HEK293T (cell line): Measurements from ENCODE around the gene PSTK.

ENCODE experiments used
- CTCF ChIA-PET: fragments of 350-600 bp; formaldehyde crosslinking; extraction: SDS; loops from one replicate; lab custom pipeline; 2021; ENCODE audit warnings: antibody characterized with exemption, inconsistent platforms; lab: Yijun Ruan, JAX
- POLR2A ChIA-PET: fragments of 350-600 bp; formaldehyde crosslinking; extraction: SDS; loops from one replicate; lab custom pipeline; 2020; ENCODE audit warnings: antibody characterized with exemption, inconsistent platforms; lab: Yijun Ruan, JAX
- DNase-seq: peaks from one replicate; pipeline ENCODE4 v3.0.0; 2012; ENCODE audit warnings: mixed read lengths; ENCODE audit errors: extremely low spot score
- ARNT ChIP-seq: fragments of 450-650 bp; IDR thresholded peaks from 2 replicates; pipeline ENCODE4 v1.6.1; 2017; ENCODE audit warnings: mild to moderate bottlenecking
- BHLHE40 ChIP-seq: fragments of 450-650 bp; IDR thresholded peaks from 2 replicates; pipeline ENCODE4 v1.6.1; 2016; ENCODE audit warnings: mild to moderate bottlenecking, moderate library complexity, borderline replicate concordance
- CTBP1 ChIP-seq: fragments of 450-650 bp; IDR thresholded peaks from 2 replicates; pipeline ENCODE4 v1.6.1; 2016; ENCODE audit warnings: borderline replicate concordance
- ELF4 ChIP-seq: fragments of 450-650 bp; IDR thresholded peaks from 2 replicates; pipeline ENCODE4 v1.6.1; 2017; ENCODE audit warnings: antibody characterized with exemption
- FOXA1 ChIP-seq: fragments of 450-650 bp; IDR thresholded peaks from 2 replicates; pipeline ENCODE4 v1.6.1; 2016; ENCODE audit warnings: mild to moderate bottlenecking
- FOXK2 ChIP-seq: fragments of 450-650 bp; IDR thresholded peaks from 2 replicates; pipeline ENCODE4 v1.6.1; 2016; ENCODE audit warnings: mild to moderate bottlenecking
- FOXM1 ChIP-seq: fragments of 450-650 bp; IDR thresholded peaks from 2 replicates; pipeline ENCODE4 v1.6.1; 2017; ENCODE audit warnings: mild to moderate bottlenecking, borderline replicate concordance
- HDGF ChIP-seq: fragments of 450-650 bp; IDR thresholded peaks from 2 replicates; pipeline ENCODE4 v1.6.1; 2017; ENCODE audit warnings: antibody characterized with exemption, borderline replicate concordance
- L3MBTL2 ChIP-seq: fragments of 450-650 bp; conservative IDR thresholded peaks from 2 replicates; pipeline ENCODE4 v1.6.1; 2016; ENCODE audit warnings: mild to moderate bottlenecking
- LEF1 ChIP-seq: fragments of 450-650 bp; IDR thresholded peaks from 2 replicates; pipeline ENCODE4 v1.6.1; 2017; ENCODE audit warnings: mild to moderate bottlenecking, borderline replicate concordance
- NFRKB ChIP-seq: fragments of 450-650 bp; IDR thresholded peaks from 2 replicates; pipeline ENCODE4 v1.6.1; 2016; ENCODE audit warnings: mild to moderate bottlenecking, moderate library complexity
- PKNOX1 ChIP-seq: fragments of 450-650 bp; IDR thresholded peaks from 2 replicates; pipeline ENCODE4 v1.6.1; 2016
- SP1 ChIP-seq: fragments of 450-650 bp; IDR thresholded peaks from 2 replicates; pipeline ENCODE4 v1.6.1; 2017
- SUZ12 ChIP-seq: fragments of 450-650 bp; IDR thresholded peaks from 2 replicates; pipeline ENCODE4 v1.6.1; 2016; ENCODE audit warnings: mild to moderate bottlenecking
- TARDBP ChIP-seq: fragments of 450-650 bp; IDR thresholded peaks from 2 replicates; pipeline ENCODE4 v1.6.1; 2016
- ZNF384 ChIP-seq: fragments of 450-650 bp; IDR thresholded peaks from 2 replicates; pipeline ENCODE4 v1.6.1; 2016

Gene PSTK

GRCh38 chr10:122986335-122986734 is 6.1 kb downstream of the PSTK start:
- no peak for TF ChIP-seq FOXA1
- no peak for TF ChIP-seq ZNF384
- TF ChIP-seq ELF4, result no peak
- TF ChIP-seq L3MBTL2, result no peak
- no peak for TF ChIP-seq SP1
- TF ChIP-seq HDGF, result no peak
- TF ChIP-seq CTBP1, result no peak
- TF ChIP-seq TARDBP, result no peak
- TF ChIP-seq NFRKB, result no peak
- TF ChIP-seq SUZ12, result no peak
- no peak for TF ChIP-seq ARNT
- no peak for TF ChIP-seq PKNOX1
- ChIA-PET POLR2A (no interaction called here), CTCF (no interaction called here)
- no peak for DNase-seq

- no peak for TF ChIP-seq LEF1
- TF ChIP-seq ZNF384, result no peak
- ChIA-PET POLR2A (no interaction called here), CTCF (no interaction called here)
- DNase-seq, result no peak
Observed at GRCh38 chr10:122988501-122988900, 8.3 kb downstream of the PSTK start.

DNA sequence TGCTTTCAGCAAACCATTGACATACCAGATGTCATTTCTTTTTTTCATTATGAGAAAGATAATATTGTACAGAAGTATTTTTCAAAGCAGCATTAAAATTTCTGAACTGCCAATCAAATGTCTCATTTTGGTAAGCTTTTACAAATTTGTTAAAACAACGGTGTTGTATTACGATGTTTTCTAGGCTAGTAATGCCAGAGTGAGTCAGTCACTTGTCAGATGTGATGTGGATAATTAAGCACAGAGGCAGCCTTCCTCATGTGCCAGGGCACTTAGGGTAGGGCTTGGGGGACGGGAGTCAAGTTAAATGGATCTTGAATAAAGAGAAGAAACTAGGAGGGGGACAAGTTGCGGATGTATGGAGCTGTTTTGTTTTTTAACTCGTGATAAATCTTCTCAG is 10.1 kb downstream of the PSTK start:
- POLR2A ChIA-PET, result interaction anchor here (1.0 to 1.7 kb wide), 2 partner anchors 10 to 18 kb away, joined by 4 to 5 read pairs; partner anchors contain the start of gene PSTK
- TF ChIP-seq HDGF (no peak), PKNOX1 (peak; percentile 39; the same call in 1 of the 2 replicates)
- CTCF ChIA-PET, result interaction anchor here (0.6 kb wide), 1 partner anchor 562 kb away, joined by 3 read pairs; no protein-coding TSS in a partner anchor
- DNase-seq, result no peak

DNA sequence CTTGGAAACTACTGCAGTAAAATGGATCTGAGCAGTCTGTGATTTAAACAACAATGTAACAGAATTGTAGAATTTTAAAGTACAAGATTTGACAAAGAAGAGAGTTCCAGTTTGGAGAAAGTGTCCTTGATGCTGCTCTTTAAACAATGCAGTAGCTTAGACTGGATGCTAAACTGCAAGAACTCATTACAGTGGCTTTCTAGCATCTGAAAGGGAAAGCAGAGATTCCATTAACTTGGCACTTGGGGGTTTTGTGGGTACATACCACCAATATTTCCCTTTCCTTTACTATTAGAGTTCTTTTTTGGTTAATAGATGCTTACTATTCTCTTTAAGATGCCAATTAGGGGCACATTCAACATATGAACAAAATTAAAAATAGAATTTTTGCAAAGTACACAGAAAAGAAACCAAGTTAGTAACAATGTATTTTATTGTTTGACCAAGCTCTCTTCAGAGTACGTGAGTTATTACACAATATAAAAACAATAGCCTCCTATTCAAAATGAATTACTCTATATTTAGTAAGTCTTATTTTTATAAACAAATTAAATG is 11.9 kb downstream of the PSTK start:
- ChIA-PET CTCF (no interaction called here), POLR2A (interaction anchor here (1.8 kb wide), 1 partner anchor 12 kb away, joined by 8 read pairs; the partner anchor contains the start of gene PSTK)
- TF ChIP-seq CTBP1, result no peak
- DNase-seq, result no peak

- ChIA-PET CTCF (no interaction called here), POLR2A (no interaction called here)
- DNase-seq, result no peak
- TF ChIP-seq CTBP1 (no peak), FOXK2 (no peak), PKNOX1 (no peak), LEF1 (no peak), L3MBTL2 (no peak), SUZ12 (no peak), ARNT (no peak), TARDBP (no peak), SP1 (no peak), FOXM1 (no peak), BHLHE40 (no peak), ZNF384 (no peak), FOXA1 (no peak), NFRKB (no peak), HDGF (no peak), ELF4 (no peak)
Observed at GRCh38 chr10:122993797-122994336, 13.7 kb downstream of the PSTK start.

- TF ChIP-seq HDGF (no peak), LEF1 (no peak), FOXK2 (no peak), SUZ12 (no peak)
- POLR2A ChIA-PET, result no interaction called here
- no peak for DNase-seq
- CTCF ChIA-PET, result no interaction called here
Observed at GRCh38 chr10:122995936-122996335, 15.7 kb downstream of the PSTK start.

- CTCF ChIA-PET, result no interaction called here
- POLR2A ChIA-PET, result interaction anchor here (2.9 kb wide), 1 partner anchor 10 kb away, joined by 14 read pairs; the partner anchor contains the start of genes ACADSB and IKZF5
- no peak for TF ChIP-seq SP1
- TF ChIP-seq PKNOX1, result no peak
- TF ChIP-seq CTBP1, result no peak
- TF ChIP-seq NFRKB, result no peak
- no peak for TF ChIP-seq ARNT
- TF ChIP-seq FOXM1, result no peak
- TF ChIP-seq FOXA1, result no peak
- no peak for TF ChIP-seq LEF1
- TF ChIP-seq ZNF384, result no peak
- TF ChIP-seq HDGF, result no peak
- DNase-seq, result no peak
Observed at GRCh38 chr10:122997864-122998263, 17.7 kb downstream of the PSTK start.
